ENCODE results near the gene PTPRCAP. TPM values are rescaled to one million over a fixed set of nuclear protein-coding genes. Genes with fewer than 3 reads are reported as not detected.

PTPRCAP gene
- total and polyA plus RNA-seq, 9 donors = 0.84 to 1.5 (median 1.2) TPM

DNA sequence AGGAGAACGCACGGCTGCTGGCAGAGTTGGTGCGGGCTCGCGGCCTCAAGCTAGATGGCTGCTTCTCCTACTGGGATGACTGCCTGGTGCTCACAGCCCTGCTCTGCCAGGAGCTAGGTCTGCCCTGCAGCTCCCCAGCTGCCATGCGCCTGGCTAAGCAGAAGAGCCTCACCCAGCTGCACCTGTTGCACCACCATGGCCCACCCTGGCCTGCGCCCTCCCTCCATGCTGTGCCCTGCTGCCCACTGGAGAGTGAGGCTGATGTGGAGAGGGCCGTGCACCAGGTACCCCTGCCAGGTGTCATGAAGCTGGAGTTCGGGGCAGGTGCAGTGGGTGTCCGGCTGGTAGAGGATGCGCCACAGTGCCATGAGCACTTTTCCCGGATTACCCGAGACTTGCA is 14.0 kb downstream of the PTPRCAP start:
- H3K36me3 ChIP-seq (ENCODE audit: control insufficient read depth, insufficient read depth, low read length) = peaks cover 22% of the 10 kb centered on the region
- 85% methylated on average over 10 of the region's 13 CpGs for WGBS (ENCODE audit: insufficient coverage)
- H3K4me1 ChIP-seq (ENCODE audit: control insufficient read depth, insufficient read depth, low read length) = peaks cover 39% of the 10 kb centered on the region
- H3K27ac ChIP-seq (ENCODE audit: low read length) = no peak overlapping the region
- no peaks in the 10 kb centered on the region for H3K9me3 ChIP-seq (replicated peaks; ENCODE audit: control insufficient read depth, low read depth, low read length)
- no peaks in the 10 kb centered on the region for H3K27me3 ChIP-seq (ENCODE audit: control insufficient read depth, insufficient read depth, low read length)
- no peak overlapping the region for H3K4me3 ChIP-seq (ENCODE audit: low read length)
- DNase-seq = no peak

DNA sequence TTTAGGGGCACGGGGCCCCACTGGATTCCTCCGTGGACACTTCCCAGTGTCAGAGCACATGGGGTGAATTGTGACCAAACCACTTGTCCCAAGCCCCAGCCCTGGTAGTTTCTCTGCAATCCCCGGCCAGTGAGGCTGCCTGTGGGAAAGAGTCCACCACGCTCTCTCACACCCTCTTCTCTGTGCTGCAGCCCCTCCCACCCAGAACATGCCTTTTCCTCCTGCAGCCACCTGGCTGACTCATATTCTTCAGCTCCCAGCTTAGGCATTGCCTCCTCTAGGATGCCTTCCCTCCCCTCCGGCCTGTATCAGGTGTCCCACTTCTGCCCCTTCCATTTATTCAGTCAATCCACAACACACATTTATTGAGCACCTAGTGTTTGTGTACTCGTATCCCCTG is 14.6 kb downstream of the PTPRCAP start:
- DNase-seq = no peak
- WGBS (ENCODE audit: insufficient coverage) = 45% methylated on average over 6 of the region's 6 CpGs
- Histone ChIP-seq H3K27me3 (ENCODE audit: control insufficient read depth, insufficient read depth, low read length) (no peaks in the 10 kb centered on the region), H3K36me3 (ENCODE audit: control insufficient read depth, insufficient read depth, low read length) (peaks cover 22% of the 10 kb centered on the region), H3K4me1 (ENCODE audit: control insufficient read depth, insufficient read depth, low read length) (peaks cover 43% of the 10 kb centered on the region), H3K4me3 (ENCODE audit: low read length) (no peak overlapping the region), H3K27ac (ENCODE audit: low read length) (no peak overlapping the region), H3K9me3 (replicated peaks; ENCODE audit: control insufficient read depth, low read depth, low read length) (no peaks in the 10 kb centered on the region)

GRCh38 chr11:67421430-67422031 is 16.0 kb downstream of the PTPRCAP start:
- H3K27ac ChIP-seq (ENCODE audit: low read length) = no peak overlapping the region
- H3K9me3 ChIP-seq (replicated peaks; ENCODE audit: control insufficient read depth, low read depth, low read length) = no peaks in the 10 kb centered on the region
- H3K4me3 ChIP-seq (ENCODE audit: low read length) = no peak overlapping the region
- H3K27me3 ChIP-seq (ENCODE audit: control insufficient read depth, insufficient read depth, low read length) = no peaks in the 10 kb centered on the region
- H3K36me3 ChIP-seq (ENCODE audit: control insufficient read depth, insufficient read depth, low read length) = peaks cover 22% of the 10 kb centered on the region
- no peak for DNase-seq
- WGBS (ENCODE audit: insufficient coverage) = 66% methylated on average over 18 of the region's 22 CpGs
- peaks cover 52% of the 10 kb centered on the region for H3K4me1 ChIP-seq (ENCODE audit: control insufficient read depth, insufficient read depth, low read length)

DNA sequence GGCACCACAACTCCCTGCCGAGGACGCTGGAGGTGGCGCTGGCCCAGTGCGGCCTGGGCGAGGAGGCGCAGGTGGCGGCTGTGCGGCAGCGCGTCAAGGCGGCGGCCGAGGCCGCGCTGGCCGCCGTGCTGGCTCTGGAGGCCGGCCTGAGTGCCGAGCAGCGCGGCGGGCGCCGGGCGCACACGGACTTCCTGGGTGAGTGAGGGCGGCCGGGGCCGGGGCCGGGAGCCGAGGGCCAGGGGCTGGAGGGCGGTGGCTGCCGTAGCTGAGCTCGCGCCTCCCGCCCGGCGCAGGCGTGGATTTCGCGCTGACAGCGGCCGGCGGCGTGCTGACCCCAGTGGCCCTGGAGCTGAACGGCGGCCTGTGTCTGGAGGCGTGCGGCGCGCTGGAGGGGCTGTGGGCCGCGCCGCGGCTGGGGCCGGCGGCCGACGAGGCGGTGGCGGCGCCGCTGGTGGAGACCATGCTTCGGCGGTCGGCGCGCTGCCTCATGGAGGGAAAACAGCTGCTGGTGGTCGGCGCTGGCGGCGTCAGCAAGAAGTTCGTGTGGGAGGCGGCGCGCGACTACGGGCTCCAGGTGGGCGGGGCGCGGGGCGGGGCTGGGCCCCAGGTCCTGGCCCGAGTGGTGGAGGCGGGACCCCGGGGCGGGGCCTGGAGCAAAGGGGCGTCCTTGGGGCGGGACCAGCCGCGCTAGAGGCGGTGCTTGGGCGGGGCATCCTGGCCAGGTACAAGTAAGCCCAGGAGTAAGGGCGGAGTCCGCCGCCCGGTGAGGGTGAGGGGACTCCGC is 16.6 kb downstream of the PTPRCAP start:
- WGBS (ENCODE audit: insufficient coverage) = 1% methylated on average over 96 of the region's 97 CpGs
- Histone ChIP-seq H3K4me3 (ENCODE audit: low read length) (peak overlapping the region; percentile 37), H3K4me1 (ENCODE audit: control insufficient read depth, insufficient read depth, low read length) (peaks cover 59% of the 10 kb centered on the region), H3K9me3 (replicated peaks; ENCODE audit: control insufficient read depth, low read depth, low read length) (no peaks in the 10 kb centered on the region), H3K27ac (ENCODE audit: low read length) (peak overlapping the region; percentile 94), H3K27me3 (ENCODE audit: control insufficient read depth, insufficient read depth, low read length) (no peaks in the 10 kb centered on the region), H3K36me3 (ENCODE audit: control insufficient read depth, insufficient read depth, low read length) (peaks cover 26% of the 10 kb centered on the region)
- peak; percentile 96 for DNase-seq

DNA sequence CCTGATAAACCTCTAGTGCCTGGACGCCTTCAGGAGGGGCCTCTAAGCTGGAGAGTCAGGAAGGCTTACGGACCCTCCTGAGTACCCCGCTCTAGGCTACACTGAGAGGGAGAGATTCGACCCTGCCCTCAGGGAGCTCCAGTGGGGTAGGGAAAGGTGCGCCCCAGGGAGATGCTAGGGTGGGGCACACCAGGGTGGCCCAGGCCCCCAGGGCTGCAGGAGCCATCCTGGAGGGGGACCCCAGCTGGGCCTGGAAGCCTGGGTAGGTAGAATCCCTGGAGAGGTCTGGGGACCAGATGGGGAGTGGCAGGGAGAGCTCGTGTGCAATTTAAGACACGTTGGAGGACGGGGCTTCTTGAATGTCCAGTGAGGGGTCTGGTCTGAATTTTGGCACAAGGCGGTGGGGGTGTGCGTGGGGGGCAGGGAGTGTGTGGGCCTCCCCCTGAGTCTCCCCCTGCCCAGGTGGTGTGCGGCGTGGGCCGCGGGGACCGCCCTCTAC is 17.3 kb downstream of the PTPRCAP start:
- peaks cover 61% of the 10 kb centered on the region for H3K4me1 ChIP-seq (ENCODE audit: control insufficient read depth, insufficient read depth, low read length)
- H3K9me3 ChIP-seq (replicated peaks; ENCODE audit: control insufficient read depth, low read depth, low read length) = no peaks in the 10 kb centered on the region
- H3K4me3 ChIP-seq (ENCODE audit: low read length) = peak overlapping the region; percentile 37
- DNase-seq = no peak
- peaks cover 22% of the 10 kb centered on the region for H3K36me3 ChIP-seq (ENCODE audit: control insufficient read depth, insufficient read depth, low read length)
- H3K27ac ChIP-seq (ENCODE audit: low read length) = peak overlapping the region; percentile 94
- 32% methylated on average over 15 of the region's 15 CpGs for WGBS (ENCODE audit: insufficient coverage)
- peaks cover 1% of the 10 kb centered on the region for H3K27me3 ChIP-seq (ENCODE audit: control insufficient read depth, insufficient read depth, low read length)

DNA sequence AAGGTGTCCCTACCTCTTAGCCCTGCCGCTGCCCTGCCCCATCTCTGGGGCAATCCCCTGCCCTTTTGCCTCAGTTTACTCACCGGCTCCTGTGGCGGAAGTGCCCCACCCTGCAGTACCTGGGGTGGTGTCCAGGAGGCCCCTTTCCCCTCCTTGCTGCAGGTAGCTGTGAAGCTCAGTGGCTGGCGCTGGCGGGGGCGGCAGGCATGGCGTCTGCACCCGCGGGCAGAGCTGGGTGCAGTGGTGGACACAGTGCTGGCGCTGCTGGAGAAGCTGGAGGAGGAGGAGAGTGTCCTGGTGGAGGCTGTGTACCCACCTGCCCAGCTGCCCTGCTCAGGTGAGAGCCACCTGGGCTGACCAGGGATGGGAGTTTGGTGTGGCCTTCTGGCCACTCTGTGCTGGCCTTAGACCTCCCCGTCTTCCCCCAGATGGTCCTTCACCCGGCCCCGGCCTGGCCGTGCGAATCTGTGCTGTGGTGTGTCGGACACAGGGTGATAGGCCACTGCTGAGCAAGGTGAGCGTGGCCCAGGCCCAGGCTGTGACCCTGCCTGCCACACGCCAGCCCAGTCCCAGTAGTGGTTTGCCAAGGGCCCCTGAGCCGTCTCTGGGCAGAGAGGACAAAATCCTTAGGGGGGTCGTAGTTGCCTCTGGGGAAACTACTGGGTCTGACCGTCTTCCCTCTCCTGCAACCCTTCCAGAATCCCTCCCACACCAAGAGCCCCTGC is 18.0 kb downstream of the PTPRCAP start:
- Histone ChIP-seq H3K27ac (ENCODE audit: low read length) (peak overlapping the region; percentile 94), H3K4me1 (ENCODE audit: control insufficient read depth, insufficient read depth, low read length) (peaks cover 67% of the 10 kb centered on the region), H3K36me3 (ENCODE audit: control insufficient read depth, insufficient read depth, low read length) (peaks cover 15% of the 10 kb centered on the region), H3K4me3 (ENCODE audit: low read length) (peak overlapping the region; percentile 37), H3K9me3 (replicated peaks; ENCODE audit: control insufficient read depth, low read depth, low read length) (no peaks in the 10 kb centered on the region), H3K27me3 (ENCODE audit: control insufficient read depth, insufficient read depth, low read length) (peaks cover 9% of the 10 kb centered on the region)
- WGBS (ENCODE audit: insufficient coverage) = 88% methylated on average over 18 of the region's 21 CpGs
- no peak for DNase-seq

DNA sequence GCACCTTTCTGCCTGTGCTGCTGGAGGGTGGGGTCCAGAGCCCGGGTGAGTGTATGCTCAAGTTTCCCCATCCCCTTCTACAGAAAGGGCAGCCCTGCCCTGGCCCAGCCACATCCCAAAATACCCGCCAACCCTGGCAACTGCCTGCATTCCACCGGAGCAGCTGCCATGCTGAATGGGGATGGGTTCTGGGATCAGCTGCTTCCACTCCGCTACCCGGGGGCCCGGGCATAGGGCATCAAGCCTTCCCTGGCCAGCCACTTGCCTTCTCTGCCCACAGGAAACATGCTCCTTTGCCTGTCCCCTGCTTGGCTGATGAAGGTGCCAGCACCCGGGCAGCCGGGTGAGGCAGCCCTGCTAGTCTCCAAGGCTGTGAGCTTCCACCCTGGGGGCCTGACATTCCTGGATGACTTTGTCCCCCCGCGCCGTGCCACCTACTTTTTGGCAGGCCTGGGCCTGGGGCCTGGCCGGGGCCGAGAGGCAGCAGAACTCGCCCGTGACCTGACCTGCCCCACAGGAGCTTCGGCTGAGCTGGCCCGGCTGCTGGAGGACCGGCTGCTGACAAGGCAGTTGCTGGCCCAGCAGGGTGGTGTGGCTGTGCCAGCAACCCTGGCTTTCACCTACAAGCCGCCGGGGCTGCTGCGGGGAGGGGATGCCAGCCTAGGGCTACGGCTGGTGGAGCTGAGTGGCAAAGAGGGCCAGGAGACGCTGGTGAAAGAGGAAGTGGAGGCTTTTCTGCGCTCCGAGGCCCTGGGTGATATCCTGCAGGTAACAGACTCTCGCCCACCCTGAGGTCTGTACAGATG is 18.8 kb downstream of the PTPRCAP start:
- DNase-seq = peak; percentile 86
- Histone ChIP-seq H3K27ac (ENCODE audit: low read length) (peak overlapping the region; percentile 94), H3K36me3 (ENCODE audit: control insufficient read depth, insufficient read depth, low read length) (peaks cover 12% of the 10 kb centered on the region), H3K9me3 (replicated peaks; ENCODE audit: control insufficient read depth, low read depth, low read length) (no peaks in the 10 kb centered on the region), H3K4me3 (ENCODE audit: low read length) (peak overlapping the region; percentile 37), H3K27me3 (ENCODE audit: control insufficient read depth, insufficient read depth, low read length) (peaks cover 15% of the 10 kb centered on the region), H3K4me1 (ENCODE audit: control insufficient read depth, insufficient read depth, low read length) (peaks cover 64% of the 10 kb centered on the region)
- 78% methylated on average over 21 of the region's 26 CpGs for WGBS (ENCODE audit: insufficient coverage)

DNA sequence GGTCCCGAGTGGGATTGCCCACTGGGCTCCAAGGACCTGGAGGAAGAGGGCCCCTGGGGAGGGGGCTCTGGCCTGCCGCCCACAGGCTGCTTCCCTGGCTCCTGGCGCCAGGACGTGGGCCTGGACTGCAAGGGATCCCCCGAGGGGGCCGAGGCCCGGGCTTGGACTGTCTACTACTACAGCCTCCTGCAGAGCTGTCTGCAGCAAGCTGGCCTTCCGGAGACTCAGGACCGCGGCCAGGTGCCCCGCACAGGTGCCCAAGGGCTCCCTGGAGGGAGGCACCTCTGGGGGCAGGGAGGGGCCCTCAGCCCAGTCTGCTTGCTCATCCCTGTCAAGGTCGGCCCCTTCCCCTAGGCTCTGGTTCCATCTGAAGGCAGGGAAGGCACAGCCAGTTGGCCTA is 20.1 kb downstream of the PTPRCAP start:
- Histone ChIP-seq H3K4me3 (ENCODE audit: low read length) (peak overlapping the region; percentile 1), H3K4me1 (ENCODE audit: control insufficient read depth, insufficient read depth, low read length) (peaks cover 71% of the 10 kb centered on the region), H3K27ac (ENCODE audit: low read length) (peak overlapping the region; percentile 94), H3K36me3 (ENCODE audit: control insufficient read depth, insufficient read depth, low read length) (peaks cover 7% of the 10 kb centered on the region), H3K9me3 (replicated peaks; ENCODE audit: control insufficient read depth, low read depth, low read length) (no peaks in the 10 kb centered on the region), H3K27me3 (ENCODE audit: control insufficient read depth, insufficient read depth, low read length) (peaks cover 20% of the 10 kb centered on the region)
- WGBS (ENCODE audit: insufficient coverage) = 58% methylated on average over 10 of the region's 12 CpGs
- no peak for DNase-seq

DNA sequence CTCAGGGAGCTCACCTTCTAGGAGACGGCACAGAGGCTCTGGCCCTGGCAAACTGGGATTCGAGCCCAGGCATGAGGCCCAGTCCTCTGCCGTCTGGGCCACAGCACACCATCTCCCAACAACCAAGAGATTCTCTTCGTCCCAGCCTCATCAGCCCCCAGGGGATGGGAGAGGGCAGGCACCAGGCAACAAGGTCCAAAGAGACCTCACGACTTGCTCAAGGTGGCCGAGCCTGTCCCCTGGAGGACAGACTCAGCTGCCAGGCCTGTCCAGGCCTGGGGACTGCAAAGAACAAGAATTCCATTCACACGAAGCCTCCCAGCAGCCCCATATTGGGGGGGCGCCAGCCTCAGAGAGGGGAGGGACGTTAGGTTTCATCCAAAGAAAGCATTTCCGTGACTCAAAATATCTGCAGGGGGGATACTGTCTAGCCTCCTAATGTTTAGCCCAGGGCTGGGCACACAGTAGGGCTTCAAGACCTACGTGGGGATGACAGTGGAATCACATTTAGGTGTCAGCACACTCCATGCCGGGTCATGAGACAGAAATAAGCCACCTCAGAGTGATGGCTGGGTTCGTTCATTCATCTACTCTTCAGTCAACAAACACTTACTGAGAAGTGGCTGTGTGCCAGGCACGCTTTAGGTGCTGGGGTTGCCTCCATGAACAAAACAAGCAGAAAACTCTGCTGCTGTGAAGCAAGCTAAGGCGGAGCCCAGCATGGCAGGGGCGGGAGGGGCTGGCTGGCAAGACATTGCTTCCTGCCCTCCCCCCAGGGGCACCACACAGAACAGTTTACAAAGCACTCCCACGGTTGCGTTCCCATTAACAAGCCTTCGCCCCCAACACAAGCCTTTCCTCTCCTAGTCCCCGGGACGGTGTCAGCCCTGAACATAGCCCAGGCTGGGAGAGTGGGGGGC is 20.8 kb downstream of the PTPRCAP start:
- Histone ChIP-seq H3K36me3 (ENCODE audit: control insufficient read depth, insufficient read depth, low read length) (peaks cover 4% of the 10 kb centered on the region), H3K4me3 (ENCODE audit: low read length) (peak overlapping the region; percentile 44), H3K9me3 (replicated peaks; ENCODE audit: control insufficient read depth, low read depth, low read length) (no peaks in the 10 kb centered on the region), H3K4me1 (ENCODE audit: control insufficient read depth, insufficient read depth, low read length) (peaks cover 71% of the 10 kb centered on the region), H3K27ac (ENCODE audit: low read length) (peak overlapping the region; percentile 94), H3K27me3 (ENCODE audit: control insufficient read depth, insufficient read depth, low read length) (peaks cover 26% of the 10 kb centered on the region)
- DNase-seq = no peak
- 46% methylated on average over 9 of the region's 21 CpGs for WGBS (ENCODE audit: insufficient coverage)

Data from muscle of leg (tissue), 11 donors.